HCT116 (cell line): Measurements from ENCODE around the gene CERS5.

Source experiments
- CEBPB ChIP-seq: IDR thresholded peaks from 2 replicates; pipeline ENCODE4 v1.6.1; 2012; ENCODE audit warnings: low read depth
- CTCF ChIP-seq, 3 experiments: fragments of 200-600 bp in 1 of 3; sonication (generic) in 1 of 3; IDR thresholded peaks in 2 of 3; conservative IDR thresholded peaks in 1 of 3; 2 replicates each; pipeline ENCODE4 v1.5.1; 2012 to 2017; ENCODE audit warnings: low read depth in 2 of 3, low read length in 2 of 3, antibody characterized with exemption in 1 of 3, borderline replicate concordance in 1 of 3, control low read depth in 1 of 3, mild to moderate bottlenecking in 1 of 3, mixed read lengths in 1 of 3, mixed run types in 1 of 3, moderate library complexity in 1 of 3; ENCODE audit not compliant: insufficient read depth in 1 of 3
- EGR1 ChIP-seq: IDR thresholded peaks from 2 replicates; pipeline ENCODE4 v1.6.1; 2012; ENCODE audit warnings: low read depth
- EZH2 ChIP-seq: fragments of 200-600 bp; sonication (generic); IDR thresholded peaks from 2 replicates; pipeline ENCODE4 v1.6.1; 2017; ENCODE audit warnings: antibody characterized with exemption, mixed run types
- EZH2phosphoT487 ChIP-seq: fragments of 200-600 bp; IDR thresholded peaks from 2 replicates; pipeline ENCODE4 v1.6.1; 2018; ENCODE audit warnings: antibody characterized with exemption, borderline replicate concordance
- TF ChIP-seq, protein P1 (sequence below): IDR thresholded peaks from 2 replicates; pipeline ENCODE4 v1.6.1; 2011; ENCODE audit warnings: mild to moderate bottlenecking, low read length, moderate library complexity; ENCODE audit not compliant: insufficient replicate concordance; ENCODE audit errors: extremely low read depth

DNA sequence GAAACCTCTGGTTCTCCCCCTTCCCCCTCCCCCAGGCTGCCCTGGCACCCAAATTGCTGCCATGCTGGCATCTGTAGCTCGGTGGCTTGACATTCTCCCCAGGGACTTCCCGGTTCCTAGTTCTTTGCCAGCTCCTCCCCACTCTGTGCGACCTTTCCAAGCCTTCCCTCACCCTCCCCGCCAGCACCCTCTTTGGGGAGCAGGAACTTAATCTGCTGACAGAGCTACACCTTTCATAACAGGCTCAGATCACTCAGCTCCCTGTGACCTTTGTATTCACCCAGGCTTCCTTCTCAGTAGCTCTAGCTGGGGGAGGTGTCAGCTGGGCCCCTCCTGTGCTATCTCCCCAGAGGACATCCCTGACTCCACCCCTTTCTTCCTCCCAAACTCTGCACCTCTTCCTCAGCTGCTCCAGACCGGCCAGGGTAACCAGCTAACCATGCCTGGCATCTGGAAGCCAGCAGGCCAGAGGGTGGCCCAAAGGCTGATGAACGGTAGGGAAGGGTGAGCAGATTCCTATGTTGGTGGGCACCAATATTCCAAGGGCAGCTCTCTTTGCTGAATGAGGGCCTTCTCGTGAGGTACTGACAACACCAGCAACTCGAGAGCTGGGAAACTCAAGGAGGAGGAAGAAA, 56.9 kb downstream of the CERS5 start:
- TF ChIP-seq CTCF (IDR thresholded peaks at IDR 0.05 in 2 of 3, conservative IDR thresholded peaks at IDR 0.05 in 1 of 3; ENCODE audit: borderline replicate concordance in 1 of 3, insufficient read depth in 1 of 3, low read depth in 2 of 3, low read length in 2 of 3) (no peak), EGR1 (no peak), CEBPB (no peak), EZH2phosphoT487 (no peak), EZH2 (no peak)
- TF ChIP-seq, protein P1, sequence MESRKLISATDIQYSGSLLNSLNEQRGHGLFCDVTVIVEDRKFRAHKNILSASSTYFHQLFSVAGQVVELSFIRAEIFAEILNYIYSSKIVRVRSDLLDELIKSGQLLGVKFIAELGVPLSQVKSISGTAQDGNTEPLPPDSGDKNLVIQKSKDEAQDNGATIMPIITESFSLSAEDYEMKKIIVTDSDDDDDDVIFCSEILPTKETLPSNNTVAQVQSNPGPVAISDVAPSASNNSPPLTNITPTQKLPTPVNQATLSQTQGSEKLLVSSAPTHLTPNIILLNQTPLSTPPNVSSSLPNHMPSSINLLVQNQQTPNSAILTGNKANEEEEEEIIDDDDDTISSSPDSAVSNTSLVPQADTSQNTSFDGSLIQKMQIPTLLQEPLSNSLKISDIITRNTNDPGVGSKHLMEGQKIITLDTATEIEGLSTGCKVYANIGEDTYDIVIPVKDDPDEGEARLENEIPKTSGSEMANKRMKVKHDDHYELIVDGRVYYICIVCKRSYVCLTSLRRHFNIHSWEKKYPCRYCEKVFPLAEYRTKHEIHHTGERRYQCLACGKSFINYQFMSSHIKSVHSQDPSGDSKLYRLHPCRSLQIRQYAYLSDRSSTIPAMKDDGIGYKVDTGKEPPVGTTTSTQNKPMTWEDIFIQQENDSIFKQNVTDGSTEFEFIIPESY = no peak
